ENCODE data around the gene PRAMEF5.
"Not testable (repeated sequence)": the region's sequence is repeated elsewhere in the genome, so short reads cannot be mapped to it uniquely, and the experiment has no call there.

PRAMEF5 gene

GRCh38 chr1:13253898-13254297 is at the start of gene PRAMEF5:
PRAMEF5 (plus strand) TSS chr1:13254198; CDS start chr1:13259269, 5,071 bp downstream.
- not testable (repeated sequence) for DNase-seq (ENCODE audit: low read depth, low spot score)

DNA sequence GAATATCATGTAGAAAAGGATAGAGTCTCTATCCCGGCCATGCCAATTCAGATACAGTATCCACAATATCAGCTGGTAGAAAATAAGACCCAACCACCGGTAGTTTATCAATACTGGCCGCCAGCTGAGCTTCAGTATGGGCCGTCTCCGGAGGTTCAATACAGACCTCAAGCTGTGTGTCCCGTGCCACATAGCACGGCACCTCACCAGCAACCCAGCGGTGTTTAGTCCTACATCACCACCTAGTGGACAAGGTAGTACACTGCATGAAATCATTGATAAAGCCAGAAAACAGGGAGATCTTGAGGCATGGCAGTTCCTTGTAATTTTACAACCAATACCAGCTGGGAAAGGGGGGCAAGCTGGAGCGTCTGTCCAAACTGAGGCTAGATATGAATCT is 45.3 kb upstream of the PRAMEF5 start:
- not testable (repeated sequence) for DNase-seq (ENCODE audit: low read depth, low spot score)

GRCh38 chr1:13216619-13217018 is 37.4 kb upstream of the PRAMEF5 start:
- DNase-seq (ENCODE audit: low read depth, low spot score): not testable (repeated sequence)

- DNase-seq (ENCODE audit: low read depth, low spot score): not testable (repeated sequence)
Observed at GRCh38 chr1:13219203-13219602, 34.8 kb upstream of the PRAMEF5 start.

- not testable (repeated sequence) for DNase-seq (ENCODE audit: low read depth, low spot score)
Observed at GRCh38 chr1:13222788-13223187, 31.2 kb upstream of the PRAMEF5 start.

- DNase-seq (ENCODE audit: low read depth, low spot score): no peak
Observed at GRCh38 chr1:13224480-13225060, 29.4 kb upstream of the PRAMEF5 start.

DNA sequence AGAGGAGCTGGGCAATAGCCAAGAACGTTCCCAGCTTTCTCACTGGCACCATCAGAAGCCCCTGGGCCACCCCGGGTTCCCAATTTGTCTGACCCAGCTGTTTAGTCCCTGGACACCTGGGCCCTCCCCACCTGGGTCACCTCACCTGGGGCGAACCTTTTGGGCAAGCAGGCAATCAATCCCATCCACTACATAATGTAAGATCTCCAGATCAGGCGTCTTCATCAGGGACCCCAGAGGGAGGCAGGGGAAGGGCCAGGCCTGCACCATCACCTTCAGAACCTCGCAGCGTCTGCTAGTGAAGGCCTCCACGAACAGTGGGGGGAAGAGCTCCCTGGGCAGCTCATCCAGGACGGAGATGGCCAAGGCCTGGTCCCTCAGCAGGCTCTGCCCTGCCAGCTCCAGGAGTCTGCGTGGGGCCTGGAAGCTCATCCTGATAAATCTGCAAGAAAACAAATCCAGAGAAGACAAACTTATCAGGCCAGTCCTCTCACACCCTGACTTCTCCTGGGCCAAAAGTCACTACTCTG is 28.3 kb upstream of the PRAMEF5 start, which contains the start of gene PRAMEF18:
PRAMEF18 (minus strand) TSS at position 480 of the 530 bp plus-strand sequence; CDS start at position 432, 48 bp downstream.
- DNase-seq (ENCODE audit: low read depth, low spot score): not testable (repeated sequence)

GRCh38 chr1:13227271-13228055 is 26.5 kb upstream of the PRAMEF5 start:
- not testable (repeated sequence) for DNase-seq (ENCODE audit: low read depth, low spot score)

DNA sequence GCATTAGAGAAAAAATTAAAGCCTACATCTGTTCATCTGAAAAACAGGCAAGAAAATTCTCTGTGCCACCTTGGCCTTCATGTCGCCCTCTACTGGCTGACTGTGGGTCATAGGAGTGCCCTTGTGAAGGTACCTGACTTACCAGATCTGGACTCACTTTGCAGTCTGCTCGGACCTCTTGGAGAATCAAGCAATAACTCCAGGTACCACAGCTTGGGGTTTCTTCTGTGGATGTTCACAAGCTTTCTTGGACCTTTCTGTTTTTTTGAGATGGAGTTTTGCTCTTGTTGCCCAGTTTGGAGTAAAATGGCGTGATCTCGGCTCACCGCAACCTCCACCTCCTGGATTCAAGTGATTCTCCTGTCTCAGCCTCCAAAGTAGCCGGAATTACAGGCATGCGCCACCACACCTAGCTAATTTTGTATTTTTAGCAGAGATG is 25.6 kb upstream of the PRAMEF5 start:
- peak; percentile 5 for DNase-seq (ENCODE audit: low read depth, low spot score)

- not testable (repeated sequence) for DNase-seq (ENCODE audit: low read depth, low spot score)
Observed at GRCh38 chr1:13230096-13230495, 23.9 kb upstream of the PRAMEF5 start.

- DNase-seq (ENCODE audit: low read depth, low spot score): not testable (repeated sequence)
Observed at GRCh38 chr1:13230601-13231000, 23.4 kb upstream of the PRAMEF5 start.

DNA sequence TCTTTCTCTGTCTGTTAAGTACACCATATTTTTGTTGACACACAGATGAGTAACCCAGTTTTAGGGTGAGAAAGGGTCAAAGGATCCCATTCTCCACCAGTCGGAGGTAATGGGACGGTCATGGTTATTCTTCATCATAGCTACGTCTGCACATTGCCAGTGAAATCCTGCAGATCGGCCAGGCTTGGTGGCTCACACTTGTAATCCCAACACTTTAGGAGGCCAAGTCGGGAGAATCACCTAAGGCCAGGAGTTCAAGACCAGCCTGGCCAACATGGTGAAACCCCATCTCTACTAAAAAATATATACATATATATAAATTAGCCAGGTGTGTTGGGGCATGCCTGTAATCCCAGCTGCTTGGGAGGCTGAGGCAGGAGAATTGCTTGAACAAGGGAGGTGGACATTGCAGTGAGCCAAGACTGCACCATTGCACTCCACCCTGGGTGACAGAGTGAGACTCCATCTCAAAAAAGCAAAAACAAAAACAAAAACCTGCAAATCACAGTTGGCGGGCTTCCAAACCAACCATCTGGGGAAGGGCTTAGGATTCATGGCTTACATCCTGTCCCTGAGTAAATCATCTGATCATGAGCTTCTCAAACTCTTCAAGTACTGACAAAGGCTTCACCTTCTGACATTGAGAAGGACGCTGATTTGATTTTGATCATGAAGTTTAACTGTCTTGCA is 22.8 kb upstream of the PRAMEF5 start:
- DNase-seq (ENCODE audit: low read depth, low spot score): not testable (repeated sequence)

DNA sequence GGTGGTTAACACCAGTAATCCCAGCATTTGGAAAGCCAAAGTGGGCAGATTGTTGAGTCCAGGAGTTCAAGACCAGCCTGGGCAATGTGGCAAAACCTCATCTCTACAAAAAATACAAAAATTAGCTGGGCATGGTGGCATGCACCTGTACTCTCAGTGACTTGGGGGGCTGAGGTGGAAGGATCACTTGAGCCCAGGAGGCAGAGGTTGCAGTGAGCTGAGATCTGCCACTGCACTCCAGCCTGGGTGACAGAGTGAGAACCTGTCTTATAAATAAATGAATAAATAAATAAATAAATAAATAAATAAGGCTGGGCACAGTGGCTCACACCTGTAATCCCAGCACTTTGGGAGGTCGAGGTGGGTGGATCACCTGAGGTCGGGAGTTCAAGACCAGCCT is 21.9 kb upstream of the PRAMEF5 start:
- DNase-seq (ENCODE audit: low read depth, low spot score): not testable (repeated sequence)

GRCh38 chr1:13234057-13234456 is 19.9 kb upstream of the PRAMEF5 start:
- not testable (repeated sequence) for DNase-seq (ENCODE audit: low read depth, low spot score)

DNA sequence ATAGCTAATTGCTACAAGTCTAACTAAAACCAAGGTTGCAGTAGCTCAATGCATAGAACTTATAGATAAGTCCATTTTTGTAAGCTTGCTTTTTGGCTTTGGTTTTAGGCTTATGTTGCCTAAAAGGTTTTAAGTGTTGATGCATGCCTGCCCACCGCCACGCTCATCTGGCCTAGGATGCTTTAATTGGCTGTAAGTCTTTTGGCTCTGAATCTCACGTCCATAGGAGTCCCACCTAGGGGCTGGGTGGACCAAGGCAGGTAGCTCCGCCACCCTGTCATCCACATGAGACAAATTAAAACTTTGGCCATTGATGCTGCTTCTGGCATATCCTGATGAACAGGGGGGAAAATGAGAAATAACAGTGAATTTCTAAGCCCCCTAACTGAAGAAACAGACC is 16.4 kb upstream of the PRAMEF5 start:
- not testable (repeated sequence) for DNase-seq (ENCODE audit: low read depth, low spot score)

DNA sequence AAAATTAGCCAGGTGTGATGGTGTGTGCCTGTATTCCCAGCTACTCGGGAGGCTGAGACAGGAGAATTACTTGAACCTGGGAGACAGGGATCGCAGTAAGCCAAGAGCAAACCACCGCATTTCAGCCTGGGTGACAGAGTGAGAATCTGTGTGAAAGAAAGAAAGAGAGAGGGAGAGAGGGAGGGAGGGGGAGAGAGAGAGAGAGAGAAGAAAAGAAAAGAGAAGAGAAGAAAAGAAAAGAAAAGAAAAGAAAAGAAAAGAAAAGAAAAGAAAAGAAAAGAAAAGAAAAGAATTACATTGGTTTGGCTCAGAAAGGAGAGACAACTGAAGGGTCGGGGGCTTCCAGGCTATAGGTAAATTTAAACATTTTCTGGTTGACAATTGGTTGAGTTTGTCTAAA is 14.4 kb upstream of the PRAMEF5 start:
- DNase-seq (ENCODE audit: low read depth, low spot score): not testable (repeated sequence)

- not testable (repeated sequence) for DNase-seq (ENCODE audit: low read depth, low spot score)
Observed at GRCh38 chr1:13243536-13244263, 10.3 kb upstream of the PRAMEF5 start.

- not testable (repeated sequence) for DNase-seq (ENCODE audit: low read depth, low spot score)
Observed at GRCh38 chr1:13245841-13246553, 8.0 kb upstream of the PRAMEF5 start.

GRCh38 chr1:13246554-13246871 is 7.5 kb upstream of the PRAMEF5 start:
- not testable (repeated sequence) for DNase-seq (ENCODE audit: low read depth, low spot score)

DNA sequence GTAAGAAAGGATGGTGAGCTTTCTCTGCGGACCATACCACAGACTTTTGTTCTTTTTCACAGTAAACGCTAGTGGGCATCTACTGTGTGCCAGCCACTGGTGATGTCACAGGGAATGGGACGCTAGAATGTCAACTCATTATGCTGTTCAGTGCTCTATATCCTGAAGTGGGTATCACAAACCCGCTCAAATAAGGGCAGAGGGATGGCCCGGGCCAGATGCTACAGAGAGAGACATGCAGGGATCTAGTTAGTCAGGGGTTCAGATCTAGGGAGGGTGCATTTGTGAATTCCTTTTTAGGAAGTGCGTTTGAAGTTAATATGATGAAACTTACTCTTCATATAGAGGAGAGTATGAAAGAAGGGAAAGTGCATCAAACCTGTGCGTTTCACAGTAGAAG is 6.9 kb upstream of the PRAMEF5 start:
- DNase-seq (ENCODE audit: low read depth, low spot score): not testable (repeated sequence)

- not testable (repeated sequence) for DNase-seq (ENCODE audit: low read depth, low spot score)
Observed at GRCh38 chr1:13265124-13265523, 11.1 kb downstream of the PRAMEF5 start.

All from ELF-1 (cell line).